Ishikawa (cell line): ENCODE results near the gene OSCAR.

Experiments used
- CEBPB ChIP-seq: IDR thresholded peaks from 2 replicates; pipeline ENCODE4 v1.6.1; 2012
- CREB1 ChIP-seq: IDR thresholded peaks from 2 replicates; pipeline ENCODE4 v1.6.1; 2012; ENCODE audit warnings: low read depth
- EGR1 ChIP-seq: IDR thresholded peaks from 2 replicates; pipeline ENCODE4 v1.6.1; 2012
- EP300 ChIP-seq: IDR thresholded peaks from 2 replicates; pipeline ENCODE4 v1.6.1; 2012; ENCODE audit warnings: borderline replicate concordance
- FOXM1 ChIP-seq: IDR thresholded peaks from 2 replicates; pipeline ENCODE4 v1.6.1; 2012; ENCODE audit warnings: low read depth, borderline replicate concordance
- NFIC ChIP-seq: IDR thresholded peaks from 2 replicates; pipeline ENCODE4 v1.6.1; 2012
- RAD21 ChIP-seq: IDR thresholded peaks from 2 replicates; pipeline ENCODE4 v1.6.1; 2012; ENCODE audit warnings: low read depth
- REST ChIP-seq: IDR thresholded peaks from 2 replicates; pipeline ENCODE4 v1.6.1; 2012; ENCODE audit warnings: low read depth, mild to moderate bottlenecking
- TAF1 ChIP-seq: IDR thresholded peaks from 2 replicates; pipeline ENCODE4 v1.6.1; 2012; ENCODE audit warnings: low read depth, mild to moderate bottlenecking
- TCF12 ChIP-seq: IDR thresholded peaks from 2 replicates; pipeline ENCODE4 v1.6.1; 2012; ENCODE audit warnings: low read depth
- TEAD4 ChIP-seq: IDR thresholded peaks from 2 replicates; pipeline ENCODE4 v1.6.1; 2012
- USF1 ChIP-seq: IDR thresholded peaks from 2 replicates; pipeline ENCODE4 v1.6.1; 2012
- YY1 ChIP-seq: IDR thresholded peaks from 2 replicates; pipeline ENCODE4 v1.6.1; 2012; ENCODE audit warnings: low read depth
- ZBTB7A ChIP-seq: IDR thresholded peaks from 2 replicates; pipeline ENCODE4 v1.6.1; 2012; ENCODE audit warnings: low read depth
- TF ChIP-seq, protein P1 (sequence below): IDR thresholded peaks from 2 replicates; pipeline ENCODE4 v1.6.1; 2012

Gene OSCAR

GRCh38 chr19:54114340-54115108, 13.9 kb upstream of the OSCAR start:
- TF ChIP-seq, protein P1, sequence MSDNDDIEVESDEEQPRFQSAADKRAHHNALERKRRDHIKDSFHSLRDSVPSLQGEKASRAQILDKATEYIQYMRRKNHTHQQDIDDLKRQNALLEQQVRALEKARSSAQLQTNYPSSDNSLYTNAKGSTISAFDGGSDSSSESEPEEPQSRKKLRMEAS = no peak
- no peak for TF ChIP-seq EP300
- no peak for TF ChIP-seq TAF1
- no peak for TF ChIP-seq REST
- no peak for TF ChIP-seq FOXM1
- TF ChIP-seq YY1 = no peak
- no peak for TF ChIP-seq RAD21
- TF ChIP-seq CEBPB = no peak
- no peak for TF ChIP-seq ZBTB7A
- no peak for TF ChIP-seq USF1

DNA sequence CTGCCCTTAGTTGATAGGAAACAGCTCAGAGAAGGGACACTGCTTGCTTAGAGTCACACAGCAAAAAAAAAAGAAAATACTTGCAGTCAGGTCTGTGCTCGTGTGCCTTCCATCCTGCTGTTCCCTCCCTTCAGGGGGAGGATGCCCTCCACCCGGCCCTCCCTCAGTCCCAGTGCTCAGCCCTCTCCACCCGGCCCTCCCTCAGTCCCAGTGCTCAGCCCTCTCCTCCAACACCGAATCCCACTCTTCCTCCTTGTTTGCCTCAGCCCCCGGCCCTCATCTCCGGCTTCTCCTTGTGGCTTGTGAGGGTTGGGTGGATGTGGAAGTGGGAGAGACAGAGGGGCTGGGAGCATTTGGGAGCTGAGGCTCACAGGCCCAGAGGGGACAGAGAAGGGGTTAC, 9.0 kb upstream of the OSCAR start:
- TF ChIP-seq, protein P1 = no peak
- TF ChIP-seq EGR1 = no peak
- TF ChIP-seq CREB1 = no peak
- TF ChIP-seq EP300 = no peak
- no peak for TF ChIP-seq TAF1
- TF ChIP-seq ZBTB7A = no peak
- TF ChIP-seq REST = no peak
- TF ChIP-seq TEAD4 = no peak
- no peak for TF ChIP-seq NFIC

DNA sequence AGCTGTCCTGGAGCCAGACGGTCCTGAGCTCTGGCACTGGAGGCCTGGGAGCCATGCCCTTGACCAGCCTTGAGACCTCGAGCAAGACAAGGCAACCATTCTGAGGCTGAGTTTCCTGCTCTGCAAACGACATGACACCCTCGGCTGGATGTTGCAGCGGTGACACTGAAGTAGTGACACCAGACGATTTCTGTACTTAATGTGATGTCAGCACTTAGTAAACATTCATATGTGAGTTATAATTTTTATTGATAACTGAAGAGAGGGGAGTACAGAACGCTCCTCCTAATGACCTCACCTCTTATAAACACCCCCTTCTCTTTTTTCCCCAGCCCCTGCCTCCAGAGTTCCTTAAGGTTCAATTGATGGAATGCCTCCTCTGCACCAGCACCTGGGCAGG, 7.9 kb upstream of the OSCAR start:
- TF ChIP-seq TEAD4 (no peak), EGR1 (no peak), YY1 (no peak), TCF12 (no peak), USF1 (no peak), ZBTB7A (no peak)

- TF ChIP-seq EGR1 = no peak
- TF ChIP-seq USF1 = no peak
- no peak for TF ChIP-seq NFIC
- no peak for TF ChIP-seq TCF12
- TF ChIP-seq ZBTB7A = no peak
- no peak for TF ChIP-seq REST
- TF ChIP-seq, protein P1 = no peak
- no peak for TF ChIP-seq FOXM1
- no peak for TF ChIP-seq CEBPB
These were observed 7.4 kb upstream of the OSCAR start for GRCh38 chr19:54107876-54108490.
